IPS-11a (cell line): ENCODE results near the gene SWAP70.

Experiments
- H3K4me3 ChIP-seq: one replicate; pipeline ENCODE4 v1.5.1; 2013; ENCODE audit warnings: low read depth, low read length, control low read depth

The SWAP70 gene

DNA sequence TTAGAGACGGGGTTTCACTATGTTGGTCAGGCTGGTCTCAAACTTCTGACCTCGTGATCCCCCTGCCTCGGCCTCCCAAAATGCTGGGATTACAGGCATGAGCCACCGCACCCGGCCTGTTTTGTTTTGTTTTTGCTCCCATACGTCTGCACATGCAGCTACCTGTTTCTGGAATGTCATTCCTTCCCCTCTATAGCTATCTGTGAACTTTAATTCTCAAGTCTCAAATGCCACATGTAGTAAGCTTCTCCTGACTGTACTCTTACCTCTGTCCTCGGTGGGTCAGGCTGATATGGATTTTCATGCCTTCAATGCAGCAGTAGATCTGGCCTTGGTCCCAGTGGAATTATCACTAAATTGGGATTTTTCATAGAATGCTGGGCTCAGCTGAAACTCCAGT lies 12.4 kb upstream of the SWAP70 start:
- no peak overlapping the region for H3K4me3 ChIP-seq

DNA sequence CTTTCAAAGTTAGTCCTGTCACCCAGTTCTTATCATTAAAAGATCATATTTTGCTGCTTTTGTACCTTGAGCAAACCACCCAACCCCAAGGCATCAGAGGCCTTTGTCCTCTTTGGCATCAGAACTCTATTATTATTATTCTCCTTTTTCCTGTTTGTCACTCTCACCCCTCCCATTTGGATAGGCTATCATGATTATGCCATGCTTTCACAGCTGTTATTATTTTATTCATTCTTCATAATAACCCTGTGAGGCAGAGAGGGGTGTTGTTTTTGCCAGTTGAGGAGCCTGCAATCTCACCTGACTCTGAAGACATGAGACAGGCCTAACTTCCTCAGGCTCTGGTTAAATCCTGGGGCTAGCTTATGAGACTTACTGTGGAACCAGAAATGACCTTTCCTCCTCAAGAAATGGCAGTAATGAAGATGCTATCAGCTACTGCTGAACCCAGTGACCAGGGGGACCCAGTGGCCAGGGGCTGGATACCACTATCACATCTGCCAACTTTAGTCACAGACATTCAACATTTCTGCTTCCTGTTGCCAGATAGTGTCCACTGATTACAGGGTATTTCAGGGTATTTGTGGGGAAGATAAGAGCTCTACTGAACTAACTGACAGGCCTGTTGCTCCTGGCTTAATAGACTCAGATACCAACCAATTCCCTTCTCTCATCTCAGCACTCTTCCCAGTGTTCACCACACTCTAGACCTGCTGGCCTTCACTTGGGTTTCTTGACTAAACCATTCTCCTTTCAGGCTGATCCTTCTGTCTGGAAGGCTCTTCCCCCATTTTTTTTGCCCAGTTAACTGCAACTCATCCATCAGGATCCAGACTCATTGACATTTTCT lies 11.8 kb upstream of the SWAP70 start:
- H3K4me3 ChIP-seq: no peak overlapping the region

DNA sequence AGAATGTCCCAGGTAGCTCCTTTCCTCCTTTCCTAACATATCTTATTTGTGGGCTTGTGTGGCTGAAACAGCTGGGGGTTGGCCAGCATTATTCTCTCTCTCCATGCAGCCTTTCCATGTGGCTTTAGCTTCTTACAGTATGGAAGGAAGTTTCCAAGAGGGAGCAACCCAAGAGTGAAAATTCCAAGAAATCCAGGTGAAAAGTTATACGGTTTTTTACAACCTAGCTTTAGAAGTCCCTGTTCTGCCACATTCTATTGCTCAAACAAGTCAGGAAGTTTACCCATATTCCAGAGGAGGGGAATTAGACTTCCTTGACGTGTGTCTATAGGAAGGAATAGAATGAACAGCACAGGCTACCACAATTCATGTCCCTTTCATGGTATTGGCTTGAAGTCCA lies 10.0 kb upstream of the SWAP70 start:
- no peak overlapping the region for H3K4me3 ChIP-seq

DNA sequence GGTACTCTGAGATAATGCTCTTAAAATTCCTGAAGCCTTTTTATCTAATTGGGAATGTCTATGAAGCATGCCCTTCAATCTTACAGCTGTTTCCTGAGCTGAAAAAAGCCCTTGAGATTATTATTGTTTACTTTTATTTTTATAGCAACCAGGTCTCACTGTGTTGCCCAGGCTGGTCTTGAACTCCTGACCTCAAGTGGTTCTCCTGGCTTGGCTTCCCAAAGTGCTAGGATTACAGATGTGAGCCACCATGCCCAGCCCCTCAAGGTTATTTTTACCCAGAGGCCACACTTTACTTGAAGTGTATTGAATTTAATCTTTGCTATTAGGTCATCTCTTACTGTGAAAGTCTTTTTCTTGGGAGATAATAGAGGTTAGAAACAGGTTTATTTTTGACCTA lies 7.0 kb upstream of the SWAP70 start:
- H3K4me3 ChIP-seq: no peak overlapping the region

DNA sequence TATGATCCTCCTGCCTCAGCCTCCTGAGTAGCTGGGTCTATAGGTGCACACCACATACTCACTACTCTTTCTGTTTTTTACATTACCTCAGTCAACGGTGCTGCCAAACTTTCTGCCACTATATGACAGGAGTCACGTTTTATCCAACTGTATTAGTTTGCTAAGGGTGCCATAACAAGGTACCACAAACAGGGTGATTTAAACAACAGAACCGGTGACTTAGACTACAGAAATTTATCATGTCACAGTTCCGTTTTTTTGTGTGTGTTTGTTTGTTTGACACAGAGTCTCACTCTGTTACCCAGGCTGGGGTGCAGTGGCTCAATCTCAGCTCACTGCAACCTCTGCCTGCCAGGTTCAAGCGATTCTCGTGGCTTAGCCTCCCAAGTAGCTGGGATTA lies 6.3 kb upstream of the SWAP70 start:
- no peak overlapping the region for H3K4me3 ChIP-seq

DNA sequence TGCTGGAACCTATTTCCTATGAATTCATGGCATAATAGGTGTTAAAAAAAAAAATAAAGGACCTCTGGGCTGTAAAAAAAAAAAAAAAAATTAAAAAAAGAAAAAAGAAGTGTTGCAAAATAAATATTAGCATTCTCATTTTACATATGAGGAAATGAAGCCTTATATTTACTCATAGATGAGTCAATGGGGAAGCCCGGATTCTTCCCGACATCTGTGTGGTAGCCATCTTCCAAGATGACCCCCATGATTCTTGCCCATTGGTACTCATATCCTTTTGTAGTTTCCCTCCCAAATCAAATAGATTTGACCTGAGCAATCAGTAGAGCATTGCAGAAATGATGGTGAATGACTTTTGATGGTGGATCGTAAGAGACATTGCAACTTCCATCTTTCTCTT lies 3.0 kb upstream of the SWAP70 start:
- H3K4me3 ChIP-seq: no peak overlapping the region

DNA sequence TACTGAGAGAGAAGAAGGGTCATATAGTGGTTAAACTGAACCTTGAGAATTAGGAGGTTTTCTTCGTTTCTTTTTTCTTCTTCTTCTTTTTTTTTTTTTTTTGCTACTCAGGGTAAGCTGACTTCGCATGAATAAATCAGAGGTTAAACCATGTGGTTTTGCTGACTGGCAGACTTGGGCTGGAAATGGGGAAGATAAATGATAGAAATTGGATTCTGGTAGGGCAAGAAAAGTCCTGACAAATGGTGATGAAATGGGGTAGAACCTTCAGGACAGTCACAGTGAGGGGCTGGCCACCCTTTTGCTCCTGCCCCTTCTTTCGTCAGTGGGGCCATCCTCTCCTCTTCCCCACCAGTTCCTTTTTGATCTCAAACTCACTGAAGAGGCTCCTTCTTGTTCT lies 1.6 kb upstream of the SWAP70 start:
- H3K4me3 ChIP-seq: no peak overlapping the region

DNA sequence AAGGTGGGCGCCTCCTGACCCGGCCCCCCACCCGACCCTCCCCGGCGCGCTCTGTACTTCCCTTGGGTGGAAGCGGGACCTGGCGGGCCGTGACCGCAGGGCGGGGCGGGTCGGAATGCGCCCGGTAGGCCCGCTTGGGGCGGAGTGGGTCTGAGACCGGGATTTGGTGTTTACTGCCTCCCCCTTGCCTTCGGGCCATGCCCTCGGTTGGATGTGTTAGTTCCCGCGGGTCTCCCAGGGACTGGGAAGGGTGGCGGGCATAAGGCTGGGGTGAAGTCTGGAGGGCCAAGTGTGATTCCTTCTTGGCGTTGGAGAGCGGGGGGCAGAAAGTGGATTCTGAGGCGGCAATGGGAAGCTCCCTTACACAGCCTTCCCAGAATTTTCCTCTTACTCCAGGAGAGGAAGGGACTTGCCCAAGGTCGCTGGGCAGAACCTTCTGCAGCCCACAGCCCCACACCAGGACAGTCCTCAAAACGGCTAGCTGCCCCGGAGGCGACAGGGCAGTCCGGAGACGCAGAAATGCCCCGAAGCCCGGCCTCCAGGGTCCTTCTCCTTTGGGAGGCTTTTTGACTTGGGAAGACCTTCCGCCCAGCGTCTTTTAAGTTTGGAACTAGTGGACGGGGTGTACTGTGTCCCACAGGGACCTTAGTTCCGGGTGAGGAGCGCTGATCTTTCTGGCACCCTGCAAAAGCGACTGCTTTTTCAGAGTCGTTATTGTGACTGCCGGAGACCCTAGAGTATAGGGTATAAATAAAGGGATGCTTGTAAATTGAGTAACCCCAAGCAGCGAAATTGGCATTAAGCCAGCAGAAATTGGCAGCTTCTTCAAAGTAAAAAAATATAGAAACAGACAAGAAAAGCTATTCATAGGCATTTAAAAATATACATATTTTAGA lies 647 bp downstream of the SWAP70 start:
- peak overlapping the region; percentile 86 for H3K4me3 ChIP-seq

DNA sequence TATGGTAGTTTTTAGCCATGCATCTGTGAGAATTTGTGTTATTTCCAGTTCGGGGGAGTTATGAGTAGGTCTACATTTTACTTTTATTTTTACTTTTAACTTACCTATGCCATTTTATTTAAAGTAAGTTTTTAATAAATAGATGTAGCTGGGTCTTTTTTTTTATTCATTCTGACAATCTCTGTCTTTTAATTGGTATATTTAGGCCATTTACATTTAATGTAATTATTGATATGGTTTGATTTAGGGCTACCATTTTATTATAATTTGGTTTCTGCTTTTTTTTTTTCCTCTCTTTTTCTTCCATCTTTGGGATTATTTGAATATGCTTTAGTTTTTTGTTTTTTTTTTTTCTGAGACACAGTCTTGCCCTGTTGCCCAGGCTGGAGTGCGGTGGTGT lies 1.9 kb downstream of the SWAP70 start:
- H3K4me3 ChIP-seq: no peak overlapping the region

DNA sequence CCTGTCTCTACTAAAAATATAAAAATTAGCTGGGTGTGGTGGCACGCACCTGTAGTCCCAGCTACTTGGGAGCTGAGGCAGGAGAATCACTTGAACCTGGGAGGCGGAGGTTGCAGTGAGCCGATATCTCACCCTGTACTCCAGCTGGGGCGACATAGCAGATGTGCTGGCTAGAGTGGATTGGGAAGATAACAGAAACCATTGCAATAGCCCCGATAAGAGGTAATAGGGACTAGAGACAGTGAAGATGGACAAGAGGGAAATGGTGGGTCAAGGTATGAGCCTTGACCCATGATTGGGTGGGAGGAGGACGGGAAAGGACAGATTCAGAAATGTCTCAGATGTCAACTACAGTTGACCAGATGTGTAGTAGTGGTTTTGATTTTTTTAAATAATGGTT lies 6.1 kb downstream of the SWAP70 start:
- H3K4me3 ChIP-seq: no peak overlapping the region

DNA sequence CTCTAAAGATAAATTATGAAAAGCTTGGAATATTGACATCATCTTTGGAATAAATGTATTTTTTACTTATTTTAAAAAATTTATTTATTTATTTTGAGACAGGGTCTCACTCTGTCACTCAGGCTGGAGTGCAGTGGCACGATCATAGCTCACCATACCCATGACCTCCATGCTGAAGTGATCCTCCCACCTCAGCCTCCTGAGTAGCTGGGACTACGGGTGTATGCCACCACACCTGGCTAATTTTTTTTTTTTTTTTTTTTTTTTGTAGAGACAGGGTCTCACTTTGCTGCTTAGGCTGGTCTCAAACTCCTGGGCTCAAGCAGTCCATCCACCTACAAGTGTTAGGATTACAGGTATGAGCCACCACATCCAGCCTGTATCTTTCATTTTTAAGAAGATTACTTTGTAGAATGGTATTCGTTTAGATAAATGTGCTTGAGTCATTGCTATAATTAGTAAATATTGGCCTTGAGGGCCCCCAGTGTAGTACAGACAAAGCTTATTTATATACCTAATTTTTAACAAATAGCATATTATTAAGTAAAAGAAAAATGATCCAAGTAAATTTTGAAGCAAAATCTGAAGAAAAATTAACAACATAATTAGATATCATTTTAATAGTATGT lies 8.5 kb downstream of the SWAP70 start:
- H3K4me3 ChIP-seq: no peak overlapping the region

DNA sequence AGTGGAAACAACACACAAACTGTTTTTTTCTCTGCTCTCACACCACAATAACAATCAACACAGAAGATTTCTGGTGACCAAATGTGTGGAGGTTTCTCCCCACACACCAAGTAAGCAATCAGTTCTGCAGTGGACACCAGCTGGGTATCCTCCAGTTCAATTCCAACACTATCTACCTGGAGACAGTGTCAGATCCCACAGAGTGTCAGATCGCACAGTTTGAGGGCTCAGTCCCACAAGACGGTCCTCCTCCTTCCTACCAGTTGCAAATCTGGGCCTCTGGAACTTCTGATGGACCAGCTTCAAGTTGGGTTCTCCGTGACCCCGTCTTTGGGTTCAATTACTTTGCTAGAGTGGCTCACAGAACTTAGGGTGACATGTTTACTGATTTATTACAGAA lies 9.0 kb downstream of the SWAP70 start:
- no peak overlapping the region for H3K4me3 ChIP-seq

DNA sequence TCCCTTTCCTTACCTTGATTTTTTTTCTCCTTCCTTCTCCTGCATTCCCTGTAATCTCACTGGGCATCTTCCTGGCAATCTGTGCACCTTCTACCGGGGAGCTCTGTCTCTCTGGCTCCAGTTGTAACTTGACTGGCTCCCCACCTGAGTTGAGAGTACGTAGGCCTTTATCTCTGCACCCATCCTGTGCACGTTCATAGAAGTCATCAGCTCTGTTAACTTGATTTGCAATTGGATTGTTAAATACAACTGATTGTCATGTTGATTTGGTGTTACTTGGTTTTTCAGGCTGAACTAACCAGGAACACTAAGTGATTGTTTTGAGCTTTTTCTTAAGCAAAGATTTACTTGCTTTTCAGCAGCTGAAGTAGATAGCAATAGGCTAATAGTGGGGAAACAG lies 11.8 kb downstream of the SWAP70 start:
- peak overlapping the region; percentile 20 for H3K4me3 ChIP-seq

DNA sequence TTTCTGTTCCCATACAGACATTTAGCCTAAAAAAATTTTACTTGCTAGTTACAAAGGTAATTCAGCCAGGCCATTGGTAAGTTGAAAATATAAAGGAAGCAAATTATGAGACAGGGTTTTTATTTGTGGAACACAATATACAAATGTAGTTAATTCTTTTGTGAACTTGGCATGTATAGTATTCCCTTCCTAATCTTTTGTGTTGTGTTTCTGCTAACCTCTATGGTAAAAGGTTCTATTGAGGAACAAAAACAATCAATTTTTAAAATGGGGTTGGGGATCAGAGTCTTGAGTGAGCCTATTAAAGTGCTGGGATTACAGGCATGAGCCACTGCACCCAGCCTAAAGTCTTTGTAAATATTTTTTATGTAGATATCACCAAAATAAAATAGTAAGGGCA lies 14.1 kb downstream of the SWAP70 start:
- H3K4me3 ChIP-seq: no peak overlapping the region

DNA sequence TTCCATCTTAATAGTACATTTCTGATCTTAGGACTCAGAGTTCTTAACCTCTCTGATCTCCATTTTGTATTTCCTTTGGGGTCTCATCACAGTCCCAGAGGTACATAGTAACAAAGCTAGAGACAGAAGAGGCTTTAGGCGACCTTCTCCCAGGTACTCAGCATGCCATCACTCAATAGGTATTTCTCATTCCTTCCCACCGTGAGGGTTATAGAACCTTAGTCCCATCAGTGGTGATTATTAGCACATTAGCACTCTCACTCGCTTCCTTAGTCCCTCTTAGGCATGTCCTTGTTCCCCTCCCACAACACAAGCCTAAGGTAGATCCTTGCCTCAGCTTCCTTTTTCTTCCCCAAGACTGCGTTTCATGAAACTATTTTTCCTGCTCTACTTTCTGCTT lies 14.7 kb downstream of the SWAP70 start:
- no peak overlapping the region for H3K4me3 ChIP-seq

DNA sequence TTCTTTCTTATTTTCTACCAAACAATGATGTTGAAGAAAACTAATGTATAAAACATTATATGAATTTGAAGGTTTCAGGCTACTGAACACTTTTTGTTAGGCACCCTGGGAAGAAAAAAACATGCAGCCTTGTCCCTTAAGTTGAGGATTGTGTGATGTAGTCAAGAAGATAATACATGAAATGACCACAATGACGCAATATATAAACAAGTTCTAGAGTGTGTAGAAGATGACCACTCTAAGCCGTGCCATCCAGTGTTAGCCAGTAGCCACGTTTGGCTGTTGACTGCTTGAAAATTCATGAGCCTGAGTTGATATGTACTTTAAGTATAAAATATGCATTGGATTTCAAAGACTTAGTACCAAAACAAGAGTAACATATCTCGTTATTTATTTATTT lies 16.2 kb downstream of the SWAP70 start:
- no peak overlapping the region for H3K4me3 ChIP-seq

DNA sequence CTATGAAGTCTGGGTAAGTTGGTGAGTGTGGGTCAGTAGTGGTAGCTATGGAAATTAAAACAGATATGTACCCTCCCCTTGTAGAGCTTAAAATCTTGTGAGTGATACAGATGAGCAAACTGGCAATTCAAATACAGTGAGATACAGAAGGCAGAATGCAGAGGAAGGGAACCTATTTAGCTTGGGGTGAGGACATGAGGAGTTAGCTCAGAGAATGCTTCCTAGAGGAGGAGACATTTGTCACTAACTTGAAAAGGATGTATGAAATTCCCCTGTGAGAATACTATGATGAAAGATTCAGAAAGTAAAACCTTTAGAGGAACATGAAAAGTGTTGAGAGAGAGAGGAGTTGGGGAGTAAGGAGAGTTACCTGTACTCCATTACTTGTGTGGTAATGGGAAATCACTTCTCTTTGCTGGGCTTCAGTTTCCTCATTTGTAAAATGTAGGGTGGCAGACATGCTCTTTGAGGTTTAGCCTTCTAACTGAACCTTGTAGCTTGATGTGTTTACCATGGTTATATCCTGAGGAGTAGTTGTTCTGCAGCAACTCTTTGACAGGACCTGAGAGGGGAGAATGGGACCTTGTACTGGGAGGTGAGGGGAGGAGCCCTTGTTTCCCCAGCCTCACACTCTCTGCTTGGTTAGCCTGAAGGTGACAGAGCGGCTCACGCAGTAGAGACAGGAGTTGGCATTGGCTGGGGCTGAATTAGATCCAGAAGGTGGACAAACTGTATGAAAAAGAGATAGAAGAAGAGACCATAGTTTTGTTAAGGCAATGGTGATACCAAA lies 17.9 kb downstream of the SWAP70 start:
- no peak overlapping the region for H3K4me3 ChIP-seq

DNA sequence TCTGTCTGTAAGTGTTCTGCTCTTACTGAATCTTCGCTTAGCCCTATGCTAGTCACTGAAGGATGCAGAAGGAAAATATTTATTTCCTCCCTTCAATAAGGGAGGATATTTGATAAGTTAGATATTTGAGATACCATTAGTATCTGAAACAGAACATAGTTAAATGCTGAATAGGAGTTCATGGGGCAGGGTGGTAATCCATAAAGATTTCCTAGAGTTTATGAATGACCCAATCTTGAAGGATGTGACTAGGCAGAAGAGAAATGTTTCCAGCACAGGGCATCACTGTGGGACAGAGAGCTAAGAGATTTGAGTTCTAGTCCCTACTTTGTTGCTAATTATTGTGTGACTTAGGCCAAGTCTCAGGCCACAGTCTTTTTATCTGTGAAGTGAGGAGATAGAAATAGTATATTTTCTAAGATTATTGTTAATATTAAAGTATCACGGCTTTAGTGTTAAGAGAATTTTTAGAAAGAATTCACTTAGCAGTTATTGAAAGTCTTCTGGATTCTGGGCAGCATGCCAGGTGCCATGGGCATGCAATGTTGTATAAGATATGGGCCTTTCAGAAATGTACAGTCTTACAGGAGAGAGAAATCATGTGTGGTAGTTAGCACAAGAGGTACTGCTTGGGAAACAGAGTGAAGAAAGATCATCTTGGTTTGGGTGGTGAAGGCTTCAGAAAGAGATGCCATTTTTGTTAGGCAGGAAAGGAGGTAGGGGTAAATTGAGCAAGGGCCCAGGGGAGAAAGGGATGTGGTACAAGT lies 24.0 kb downstream of the SWAP70 start:
- H3K4me3 ChIP-seq: no peak overlapping the region

DNA sequence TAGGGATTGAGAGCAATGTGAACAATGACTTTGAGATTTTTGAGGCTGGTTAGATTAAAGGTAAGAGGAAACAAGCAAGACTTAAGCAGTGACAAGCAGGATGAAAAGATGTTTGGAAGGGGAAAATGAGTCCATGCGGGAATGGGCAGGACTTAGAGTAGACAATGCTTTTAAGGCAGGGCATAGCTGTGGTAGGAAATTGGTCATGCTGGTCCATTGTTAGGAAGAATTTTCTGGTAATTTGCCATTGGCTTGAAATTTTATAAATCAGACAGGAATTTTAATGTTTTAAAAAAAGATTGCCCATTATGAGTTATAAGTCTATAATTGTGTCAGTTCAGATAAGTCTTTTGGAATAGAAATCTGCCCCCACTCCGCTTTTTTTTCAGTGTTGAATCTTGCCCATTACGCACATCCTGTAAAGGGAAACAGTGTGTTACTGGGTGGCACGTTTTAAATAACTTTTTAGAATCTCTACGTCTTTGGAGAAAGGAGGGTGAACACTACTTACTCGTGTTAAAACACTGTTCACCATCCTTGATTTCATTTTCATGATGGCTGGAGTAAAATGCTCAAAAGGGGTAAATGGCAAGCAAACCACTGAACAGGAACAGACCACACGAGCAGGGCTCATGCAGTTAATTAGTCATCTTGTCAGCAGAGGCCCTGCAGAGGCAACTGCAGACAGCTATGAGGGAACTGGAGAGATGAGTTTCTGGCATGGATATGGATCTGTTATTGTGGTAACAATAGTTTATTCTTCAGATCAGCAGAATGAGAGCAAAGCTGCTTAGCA lies 25.0 kb downstream of the SWAP70 start:
- H3K4me3 ChIP-seq: no peak overlapping the region
